ENCODE measurements around the gene CEACAM19.

GRCh38 chr19:44683434-44684210 is 12.3 kb downstream of the CEACAM19 start:
- no peak for TF ChIP-seq ELK1 (IDR thresholded peaks at IDR 0.05; ENCODE audit: low read depth, low read length)
- peak; percentile 55; the same call in 1 of the 2 replicates for TF ChIP-seq MAX (IDR thresholded peaks at IDR 0.05)
- no peak for TF ChIP-seq USF2 (IDR thresholded peaks at IDR 0.05)

All from A549 (cell line).